B cell (primary cell): ENCODE results near the gene GNG7. TPM values are rescaled to one million over a fixed set of nuclear protein-coding genes. Genes with fewer than 3 reads are reported as not detected.

ENCODE experiments used
- ATAC-seq: fragments of 200-7000 bp; cut with Tn5 transposase; one replicate; pipeline ENCODE4 v1.10.0; 2021; ENCODE audit warnings: low read depth, mild to moderate bottlenecking, moderate number of reproducible peaks, moderate library complexity
- CTCF ChIA-PET: fragments of 350-600 bp; sonication (Branson Sonifier 250); formaldehyde crosslinking; loops from one replicate; lab custom pipeline; 2021; ENCODE audit warnings: antibody characterized with exemption, inconsistent platforms; lab: Charles Lee
- POLR2A ChIA-PET: fragments of 350-600 bp; sonication (Branson Sonifier 250); formaldehyde crosslinking; loops from one replicate; lab custom pipeline; 2021; ENCODE audit warnings: antibody characterized with exemption; lab: Charles Lee
- DNase-seq: peaks from one replicate; pipeline ENCODE4 v3.0.0; 2013
- H2AFZ ChIP-seq: 2 replicates; pipeline ENCODE4 v1.6.1; 2012; ENCODE audit warnings: mild to moderate bottlenecking, low read depth, low read length; ENCODE audit not compliant: insufficient read depth, poor library complexity, severe bottlenecking
- H3K27ac ChIP-seq, 2 donors: 1 replicate in 1 of 2; 2 replicates in 1 of 2; pipeline ENCODE4 v1.5.1; 2012 to 2013; ENCODE audit warnings: low read length in 2 of 2, mild to moderate bottlenecking in 2 of 2, moderate library complexity in 1 of 2
- H3K27me3 ChIP-seq, 4 experiments: fragments of 200-600 bp in 1 of 4; sonication (generic) in 1 of 4; replicated peaks in 1 of 4; 1 replicate in 2 of 4; 2 replicates in 2 of 4; pipeline versions ENCODE4 v1.6.1 to v1.7.0; 2013 to 2016; ENCODE audit warnings: low read length in 3 of 4, mild to moderate bottlenecking in 2 of 4, mixed read lengths in 1 of 4, moderate library complexity in 1 of 4; ENCODE audit not compliant: insufficient read depth in 4 of 4, control insufficient read depth in 3 of 4; ENCODE audit errors: control extremely low read depth in 1 of 4
- H3K36me3 ChIP-seq, 2 experiments: replicated peaks in 1 of 2; 1 replicate in 1 of 2; 2 replicates in 1 of 2; pipeline versions ENCODE4 v1.6.1 to v1.7.1; 2013; ENCODE audit warnings: low read length in 1 of 2; ENCODE audit not compliant: insufficient read depth in 2 of 2, control insufficient read depth in 1 of 2; ENCODE audit errors: control extremely low read depth in 1 of 2, extremely low read depth in 1 of 2
- H3K4me1 ChIP-seq, 2 donors: fragments of 200-600 bp in 1 of 2; sonication (generic) in 1 of 2; 1 replicate in 1 of 2; 2 replicates in 1 of 2; pipeline versions ENCODE4 v1.5.1 to v1.6.1; 2013 to 2017; ENCODE audit warnings: low read length in 2 of 2; ENCODE audit not compliant: control insufficient read depth in 2 of 2, insufficient read depth in 2 of 2
- H3K4me2 ChIP-seq: replicated peaks from 2 replicates; pipeline ENCODE3; 2012; ENCODE audit warnings: mild to moderate bottlenecking, low read depth, low read length; ENCODE audit not compliant: poor library complexity, severe bottlenecking
- H3K4me3 ChIP-seq, 5 experiments: fragments of 200-600 bp in 1 of 5; sonication (generic) in 1 of 5; 1 replicate in 3 of 5; 2 replicates in 2 of 5; pipeline versions ENCODE4 v1.5.1 to v1.7.0; 2011 to 2016; ENCODE audit warnings: low read length in 4 of 5, mild to moderate bottlenecking in 4 of 5, low read depth in 2 of 5, control low read depth in 1 of 5, moderate library complexity in 1 of 5; ENCODE audit not compliant: insufficient read depth in 1 of 5; ENCODE audit errors: control extremely low read depth in 1 of 5, extremely low read depth in 1 of 5
- H3K79me2 ChIP-seq: fragments of 200-600 bp; sonication (generic); one replicate; pipeline ENCODE4 v1.6.0; 2016; ENCODE audit warnings: low read length; ENCODE audit not compliant: control insufficient read depth, insufficient read depth
- H3K9ac ChIP-seq: fragments of 200-600 bp; sonication (generic); 2 replicates; pipeline ENCODE4 v1.6.1; 2017; ENCODE audit warnings: mild to moderate bottlenecking, low read length, moderate library complexity
- H3K9me3 ChIP-seq, 3 donors: one replicate each; pipeline versions ENCODE4 v1.6.1 to v1.7.1; 2013; ENCODE audit warnings: low read length in 2 of 3; ENCODE audit not compliant: control insufficient read depth in 2 of 3, insufficient read depth in 1 of 3; ENCODE audit errors: control extremely low read depth in 1 of 3
- H4K20me1 ChIP-seq: 2 replicates; pipeline ENCODE4 v1.6.0; 2012; ENCODE audit warnings: mild to moderate bottlenecking, low read length; ENCODE audit not compliant: insufficient read depth, control insufficient read depth, poor library complexity, severe bottlenecking
- H3K27ac Mint-ChIP-seq: one replicate; pipeline ENCODE4 v1.8.0; 2021; ENCODE audit warnings: mixed read lengths
- H3K27me3 Mint-ChIP-seq: one replicate; pipeline ENCODE4 v1.8.0; 2021; ENCODE audit warnings: mixed read lengths
- H3K4me1 Mint-ChIP-seq: one replicate; pipeline ENCODE4 v1.8.0; 2021; ENCODE audit warnings: mixed read lengths
- H3K4me3 Mint-ChIP-seq: one replicate; pipeline ENCODE4 v1.8.0; 2021; ENCODE audit warnings: mixed read lengths
- H3K9me3 Mint-ChIP-seq: one replicate; pipeline ENCODE4 v1.8.0; 2022; ENCODE audit warnings: mixed read lengths; ENCODE audit not compliant: insufficient read depth
- EZH2 ChIP-seq: IDR thresholded peaks from 2 replicates; pipeline ENCODE4 v1.6.1; 2012; ENCODE audit warnings: borderline replicate concordance, low read depth, mild to moderate bottlenecking, moderate library complexity, low read length; ENCODE audit not compliant: insufficient read depth, poor library complexity, severe bottlenecking
- WGBS: methylation state at CpG from one replicate; pipeline ENCODE4 v1.1.5; 2013; ENCODE audit warnings: missing lambda C conversion rate; ENCODE audit not compliant: insufficient coverage; 5-methylcytosine and 5-hydroxymethylcytosine counted together
- intact Hi-C: fragments of 100-400 bp; cut with micrococcal nuclease; formaldehyde crosslinking; loops from one replicate; pipeline ENCODE4 v1.10.0; 2022
- polyA plus RNA-seq: library from polyadenylated mRNA; depleted of rRNA; stranded (reverse); fragments of >200 nt; gene quantifications from 2 replicates; pipeline ENCODE4 v1.2.3, GENCODE V29; 2012
- total RNA-seq, 2 donors: library from RNA; stranded (reverse); fragments of 120-200 nt in 1 of 2; gene quantifications; 1 replicate in 1 of 2; 2 replicates in 1 of 2; pipeline versions ENCODE4 v1.2.3 to v1.2.4, GENCODE V29; 2013 to 2022
- TF ChIP-seq, protein P1 (sequence below): fragments of 200-600 bp; IDR thresholded peaks from one replicate; pipeline ENCODE4 v1.8.0; 2022; ENCODE audit warnings: antibody characterized with exemption, mild to moderate bottlenecking

The GNG7 gene
- total and polyA plus RNA-seq, 2 donors (not counting 1 experiment from before 2014, with no cell fraction given): 76.3 to 153 TPM

DNA sequence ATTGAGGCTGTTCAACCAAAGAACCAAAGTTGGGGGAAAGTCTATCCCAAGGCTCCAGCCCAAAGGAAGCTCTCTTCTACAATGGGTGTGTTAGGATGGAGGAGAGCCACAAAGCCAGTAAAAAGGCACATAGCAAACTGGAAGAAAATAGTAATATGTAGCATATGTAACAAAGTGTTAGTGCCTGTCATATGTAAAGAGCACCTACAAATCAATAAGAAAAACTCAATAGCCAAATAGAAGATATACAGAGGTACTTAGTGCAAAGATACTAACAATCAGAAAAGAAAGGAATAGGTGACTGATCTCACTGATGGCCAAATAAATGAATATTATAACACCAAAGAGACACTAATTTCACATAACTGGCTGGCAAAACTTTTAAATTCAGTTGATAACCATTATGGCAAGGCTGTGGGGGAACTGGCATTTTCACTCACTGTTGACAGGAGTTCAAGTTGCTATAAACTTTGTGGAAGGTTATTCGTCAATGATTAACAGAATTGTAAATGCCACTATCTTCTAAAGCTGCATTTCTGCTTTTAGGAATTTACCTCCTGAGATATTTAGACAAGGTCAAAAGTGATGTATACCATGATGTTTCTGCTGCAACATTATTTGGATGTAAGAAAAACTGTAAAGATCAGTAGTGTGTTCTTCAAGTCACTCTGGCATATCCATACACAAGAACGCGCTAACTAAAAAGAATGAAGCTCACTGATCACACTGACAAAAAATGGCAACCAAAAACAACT lies 110.8 kb downstream of the GNG7 start:
- peaks cover 3 to 24% of the 10 kb centered on the region in 2 experiments for H3K36me3 ChIP-seq
- H3K27me3 Mint-ChIP-seq: no peaks in the 10 kb centered on the region
- peaks cover 83% of the 10 kb centered on the region for H4K20me1 ChIP-seq
- H3K27ac ChIP-seq: no peak overlapping the region
- DNase-seq (no peak), ATAC-seq (no peak)
- TF ChIP-seq, protein P1, sequence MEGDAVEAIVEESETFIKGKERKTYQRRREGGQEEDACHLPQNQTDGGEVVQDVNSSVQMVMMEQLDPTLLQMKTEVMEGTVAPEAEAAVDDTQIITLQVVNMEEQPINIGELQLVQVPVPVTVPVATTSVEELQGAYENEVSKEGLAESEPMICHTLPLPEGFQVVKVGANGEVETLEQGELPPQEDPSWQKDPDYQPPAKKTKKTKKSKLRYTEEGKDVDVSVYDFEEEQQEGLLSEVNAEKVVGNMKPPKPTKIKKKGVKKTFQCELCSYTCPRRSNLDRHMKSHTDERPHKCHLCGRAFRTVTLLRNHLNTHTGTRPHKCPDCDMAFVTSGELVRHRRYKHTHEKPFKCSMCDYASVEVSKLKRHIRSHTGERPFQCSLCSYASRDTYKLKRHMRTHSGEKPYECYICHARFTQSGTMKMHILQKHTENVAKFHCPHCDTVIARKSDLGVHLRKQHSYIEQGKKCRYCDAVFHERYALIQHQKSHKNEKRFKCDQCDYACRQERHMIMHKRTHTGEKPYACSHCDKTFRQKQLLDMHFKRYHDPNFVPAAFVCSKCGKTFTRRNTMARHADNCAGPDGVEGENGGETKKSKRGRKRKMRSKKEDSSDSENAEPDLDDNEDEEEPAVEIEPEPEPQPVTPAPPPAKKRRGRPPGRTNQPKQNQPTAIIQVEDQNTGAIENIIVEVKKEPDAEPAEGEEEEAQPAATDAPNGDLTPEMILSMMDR: no peak
- TF ChIP-seq EZH2: no peak
- WGBS: no CpG with 5 or more reads among the region's 3 CpGs
- peaks cover 4% of the 10 kb centered on the region for H3K9me3 Mint-ChIP-seq
- peaks cover 0 to 4% (median 0%) of the 10 kb centered on the region in 3 donors for H3K9me3 ChIP-seq
- H3K79me2 ChIP-seq: peaks cover 80% of the 10 kb centered on the region
- intact Hi-C loops: loop anchor here (10.0 kb wide), 1 partner anchor 47 kb away; no protein-coding TSS in a partner anchor
- H3K27me3 ChIP-seq: no peaks in the 10 kb centered on the region
- H3K9ac ChIP-seq: no peak overlapping the region
- no peaks in the 10 kb centered on the region for H3K4me1 ChIP-seq
- ChIA-PET POLR2A (interaction anchor here (0.6 kb wide), 1 partner anchor 852 kb away, joined by 3 read pairs; no protein-coding TSS in a partner anchor), CTCF (interaction anchor here (0.5 to 1.2 kb wide), 3 partner anchors 56 to 704 kb away, joined by 3 to 5 read pairs (median 4); no protein-coding TSS in a partner anchor)
- H3K27ac Mint-ChIP-seq: peak overlapping the region; percentile 20
- no peak overlapping the region for H2AFZ ChIP-seq
- no peak overlapping the region for H3K4me3 Mint-ChIP-seq
- no peak overlapping the region for H3K4me2 ChIP-seq
- H3K4me3 ChIP-seq: no peak overlapping the region
- H3K4me1 Mint-ChIP-seq: peaks cover 43% of the 10 kb centered on the region
